ENCODE results near the gene OR2Y1. TPM values are rescaled to one million over a fixed set of nuclear protein-coding genes. Genes with fewer than 3 reads are reported as not detected.
"Not testable (repeated sequence)": the region's sequence is repeated elsewhere in the genome, so short reads cannot be mapped to it uniquely, and the experiment has no call there.

OR2Y1 gene
- total and polyA plus RNA-seq, 2 of the 4 experiments (the other 2 are of a cell fraction) = not detected

GRCh38 chr5:180703912-180704311 lies 35.9 kb downstream of the OR2Y1 start:
- no peaks in the 10 kb centered on the region for H3K4me1 ChIP-seq (ENCODE audit: control insufficient read depth, insufficient read depth, low read length)
- TF ChIP-seq MAFK (IDR thresholded peaks at IDR 0.05; ENCODE audit: low read depth, low read length) (no peak), NFE2L2 (IDR thresholded peaks at IDR 0.05; ENCODE audit: low read depth, low read length) (no peak), CHD1 (IDR thresholded peaks at IDR 0.05; ENCODE audit: low read depth, low read length) (no peak), SMC3 (IDR thresholded peaks at IDR 0.05; ENCODE audit: low read depth, low read length) (no peak)
- no peaks in the 10 kb centered on the region for H3K36me3 ChIP-seq (ENCODE audit: control insufficient read depth, insufficient read depth, low read length)
- no peaks in the 10 kb centered on the region for H3K9me1 ChIP-seq (ENCODE audit: insufficient read depth, low read length)
- H2AFZ ChIP-seq (replicated peaks; ENCODE audit: low read length, poor library complexity) = no peak overlapping the region
- dilution Hi-C loops (cut with HindIII; ENCODE audit: low sequenced_read_pairs, unreplicated experiment) (no loop called here), in situ Hi-C loops (cut with MboI; ENCODE audit: low sequenced_read_pairs) (no loop called here), intact Hi-C loops (cut with micrococcal nuclease) (no loop called here)
- H3K56ac ChIP-seq (ENCODE audit: extremely low read depth, insufficient read depth, low read length) = no peak overlapping the region
- no peaks in the 10 kb centered on the region for H4K20me1 ChIP-seq (ENCODE audit: insufficient read depth, low read length)
- no peak overlapping the region for H3K4me3 ChIP-seq (ENCODE audit: insufficient read depth, low read depth, low read length)
- no peaks in the 10 kb centered on the region for H3K9me3 ChIP-seq (ENCODE audit: control insufficient read depth, insufficient read depth, low read length)
- H4K91ac ChIP-seq (ENCODE audit: insufficient read depth, low read depth, low read length) = no peak overlapping the region
- H3K27ac ChIP-seq (ENCODE audit: insufficient read depth, low read length) = no peak overlapping the region
- H3K79me1 ChIP-seq (ENCODE audit: low read depth in 1 of 2, low read length in 2 of 2) = no peaks in the 10 kb centered on the region
- 92% methylated on average over 2 of the region's 7 CpGs; no CpG with 5 or more reads in 1 of the 2 experiments for WGBS, 2 experiments (ENCODE audit: extremely low coverage in 2 of 2, insufficient read length in 1 of 2)
- no peak overlapping the region for H2AK9ac ChIP-seq (replicated peaks; ENCODE audit: low read depth, low read length, poor library complexity)
- H2BK5ac ChIP-seq (ENCODE audit: low read depth, low read length, poor library complexity, severe bottlenecking) = no peak overlapping the region
- H3K4ac ChIP-seq (ENCODE audit: low read depth, low read length) = no peak overlapping the region
- no peak overlapping the region for H4K5ac ChIP-seq (ENCODE audit: low read depth, low read length)
- no peak overlapping the region for H2BK15ac ChIP-seq (ENCODE audit: low read depth, low read length)
- no peak for DNase-seq
- no TSS peak for BruUV-seq (replicated peaks)
- H3K14ac ChIP-seq (replicated peaks; ENCODE audit: low read depth, low read length) = no peak overlapping the region
- H3K18ac ChIP-seq (ENCODE audit: low read depth, low read length) = no peak overlapping the region
- no peak overlapping the region for H2AK5ac ChIP-seq (ENCODE audit: low read depth, low read length)
- H3K4me2 ChIP-seq (ENCODE audit: low read depth, low read length) = no peak overlapping the region
- ATAC-seq (ENCODE audit: low read depth) = no peak
- H2BK20ac ChIP-seq (ENCODE audit: low read depth, low read length) = no peak overlapping the region
- no peak overlapping the region for H2BK120ac ChIP-seq (ENCODE audit: low read depth, low read length)
- POLR2A ChIA-PET (ENCODE audit: unreplicated experiment) = no interaction called here
- H3K23ac ChIP-seq (ENCODE audit: low read depth, low read length) = no peak overlapping the region
- CTCF ChIA-PET = interaction anchor here (0.9 kb wide), 1 partner anchor 14 kb away, joined by 3 read pairs; no protein-coding TSS in a partner anchor
- no peaks in the 10 kb centered on the region for H3K27me3 ChIP-seq (ENCODE audit: control insufficient read depth, insufficient read depth, low read length)
- H3K9ac ChIP-seq (ENCODE audit: low read depth, low read length) = no peak overlapping the region
- H4K8ac ChIP-seq (ENCODE audit: low read depth in 2 of 2, low read length in 2 of 2) = no peak overlapping the region

GRCh38 chr5:180703371-180703770 lies 36.5 kb downstream of the OR2Y1 start:
- in situ Hi-C loops (cut with MboI; ENCODE audit: low sequenced_read_pairs); H2BK15ac ChIP-seq (ENCODE audit: low read depth, low read length); CTCF ChIA-PET: not testable (repeated sequence)

More at GRCh38 chr5:180703371-180703770, 36.5 kb downstream of the OR2Y1 start:
- H3K4me1 ChIP-seq (ENCODE audit: control insufficient read depth, insufficient read depth, low read length); H2AK9ac ChIP-seq (replicated peaks; ENCODE audit: low read depth, low read length, poor library complexity); H3K4ac ChIP-seq (ENCODE audit: low read depth, low read length); H3K18ac ChIP-seq (ENCODE audit: low read depth, low read length); H4K8ac ChIP-seq (ENCODE audit: low read depth in 2 of 2, low read length in 2 of 2); H3K36me3 ChIP-seq (ENCODE audit: control insufficient read depth, insufficient read depth, low read length); intact Hi-C loops (cut with micrococcal nuclease); H3K9me3 ChIP-seq (ENCODE audit: control insufficient read depth, insufficient read depth, low read length); DNase-seq; H2BK5ac ChIP-seq (ENCODE audit: low read depth, low read length, poor library complexity, severe bottlenecking); H3K4me3 ChIP-seq (ENCODE audit: insufficient read depth, low read depth, low read length); POLR2A ChIA-PET (ENCODE audit: unreplicated experiment); H3K14ac ChIP-seq (replicated peaks; ENCODE audit: low read depth, low read length); H2BK120ac ChIP-seq (ENCODE audit: low read depth, low read length); H2BK20ac ChIP-seq (ENCODE audit: low read depth, low read length); H3K79me1 ChIP-seq (ENCODE audit: low read depth in 1 of 2, low read length in 2 of 2); H3K27ac ChIP-seq (ENCODE audit: insufficient read depth, low read length); H4K91ac ChIP-seq (ENCODE audit: insufficient read depth, low read depth, low read length); H3K23ac ChIP-seq (ENCODE audit: low read depth, low read length); ATAC-seq (ENCODE audit: low read depth); H2AFZ ChIP-seq (replicated peaks; ENCODE audit: low read length, poor library complexity); H4K20me1 ChIP-seq (ENCODE audit: insufficient read depth, low read length); H3K4me2 ChIP-seq (ENCODE audit: low read depth, low read length); H3K27me3 ChIP-seq (ENCODE audit: control insufficient read depth, insufficient read depth, low read length); H2AK5ac ChIP-seq (ENCODE audit: low read depth, low read length); H3K56ac ChIP-seq (ENCODE audit: extremely low read depth, insufficient read depth, low read length); dilution Hi-C loops (cut with HindIII; ENCODE audit: low sequenced_read_pairs, unreplicated experiment); H3K9ac ChIP-seq (ENCODE audit: low read depth, low read length); H4K5ac ChIP-seq (ENCODE audit: low read depth, low read length); H3K9me1 ChIP-seq (ENCODE audit: insufficient read depth, low read length); BruUV-seq (replicated peaks): not testable (repeated sequence)
- no CpG with 5 or more reads among the region's 2 CpGs for WGBS, 2 experiments (ENCODE audit: extremely low coverage in 2 of 2, insufficient read length in 1 of 2)
